PC-3 (cell line): ENCODE results near the gene TXNDC15. TPM values are rescaled to one million over a fixed set of nuclear protein-coding genes. Genes with fewer than 3 reads are reported as not detected.

Experiments
- ATAC-seq: fragments of 200-7000 bp; cut with Tn5 transposase; 2 replicates; pipeline ENCODE4 v1.9.1; 2020; ENCODE audit warnings: mild to moderate bottlenecking, moderate library complexity
- Bru-seq: library from RNA; stranded (reverse); fragments of 400-500 nt; gene quantifications from one replicate; lab custom pipeline; 2021; lab: Mats Ljungman, UMichigan
- BruChase-seq, 2 experiments: library from RNA; stranded (reverse); fragments of 400-500 nt; gene quantifications; one replicate each; lab custom pipeline; 2021; lab: Mats Ljungman, UMichigan
- BruUV-seq: library from RNA; stranded (reverse); fragments of 400-500 nt; replicated peaks from 2 replicates; lab custom pipeline; 2021; lab: Mats Ljungman, UMichigan
- CTCF ChIA-PET: fragments of 300-600 bp; sonication (Branson Sonifier 250); formaldehyde crosslinking; loops from one replicate; lab custom pipeline; 2022; ENCODE audit warnings: antibody characterized with exemption; lab: Charles Lee
- POLR2A ChIA-PET: fragments of 300-600 bp; sonication (Branson Sonifier 250); formaldehyde crosslinking; loops from one replicate; lab custom pipeline; 2022; ENCODE audit warnings: antibody characterized with exemption; ENCODE audit not compliant: unreplicated experiment; lab: Charles Lee
- DNase-seq: peaks from one replicate; pipeline ENCODE4 v3.0.0-alpha.2; 2015
- H2AFZ ChIP-seq: fragments of 300-600 bp; sonication (generic); 2 replicates; pipeline ENCODE4 v1.6.0; 2016; ENCODE audit warnings: antibody characterized with exemption, low read length
- H3F3A ChIP-seq: fragments of 300-600 bp; sonication (generic); one replicate; pipeline ENCODE4 v1.6.0; 2017; ENCODE audit warnings: antibody characterized with exemption, low read length, control low read depth, mild to moderate bottlenecking; ENCODE audit not compliant: unreplicated experiment
- H3K27ac ChIP-seq: fragments of 300-600 bp; sonication (generic); 2 replicates; pipeline ENCODE4 v1.5.1; 2016; ENCODE audit warnings: mild to moderate bottlenecking, low read length
- H3K27me3 ChIP-seq: fragments of 300-600 bp; sonication (generic); 2 replicates; pipeline ENCODE4 v1.6.1; 2016; ENCODE audit warnings: low read length, mixed read lengths
- H3K36me3 ChIP-seq: fragments of 300-600 bp; sonication (generic); 2 replicates; pipeline ENCODE4 v1.6.1; 2016; ENCODE audit warnings: low read depth, mixed run types, low read length, mixed read lengths
- H3K4me1 ChIP-seq: fragments of 300-600 bp; sonication (generic); 2 replicates; pipeline ENCODE4 v1.5.1; 2016; ENCODE audit warnings: low read length; ENCODE audit not compliant: insufficient read depth
- H3K4me2 ChIP-seq: fragments of 300-600 bp; sonication (generic); 2 replicates; pipeline ENCODE4 v1.6.0; 2016; ENCODE audit warnings: low read length
- H3K4me3 ChIP-seq: fragments of 300-600 bp; sonication (generic); 2 replicates; pipeline ENCODE4 v1.5.1; 2016; ENCODE audit warnings: mild to moderate bottlenecking, low read length, mixed read lengths
- H3K79me2 ChIP-seq: fragments of 300-600 bp; sonication (generic); 2 replicates; pipeline ENCODE4 v1.6.1; 2017; ENCODE audit warnings: low read length, mixed read lengths
- H3K9ac ChIP-seq: fragments of 300-600 bp; sonication (generic); 2 replicates; pipeline ENCODE4 v1.6.0; 2016; ENCODE audit warnings: mild to moderate bottlenecking, low read length
- H3K9me2 ChIP-seq: fragments of 300-600 bp; sonication (generic); replicated peaks from 2 replicates; pipeline ENCODE4 v1.6.1; 2016; ENCODE audit warnings: mixed run types, low read length, mixed read lengths
- H3K9me3 ChIP-seq: fragments of 300-600 bp; sonication (generic); 2 replicates; pipeline ENCODE4 v1.6.1; 2016; ENCODE audit warnings: low read length, mixed read lengths
- H4K20me1 ChIP-seq: fragments of 300-600 bp; sonication (generic); 2 replicates; pipeline ENCODE4 v1.6.1; 2016; ENCODE audit warnings: low read length, mixed read lengths
- CTCF ChIP-seq: fragments of 300-600 bp; sonication (generic); conservative IDR thresholded peaks from 2 replicates; pipeline ENCODE4 v1.5.1; 2017; ENCODE audit warnings: antibody characterized with exemption, low read depth, mild to moderate bottlenecking, low read length
- EZH2 ChIP-seq: fragments of 300-600 bp; sonication (generic); IDR thresholded peaks from one replicate; pipeline ENCODE4 v1.6.1; 2017; ENCODE audit warnings: antibody characterized with exemption, mild to moderate bottlenecking, low read length; ENCODE audit not compliant: unreplicated experiment
- EZH2phosphoT487 ChIP-seq: fragments of 300-600 bp; sonication (generic); IDR thresholded peaks from 2 replicates; pipeline ENCODE4 v1.6.1; 2018; ENCODE audit warnings: mild to moderate bottlenecking, antibody characterized with exemption, low read length, borderline replicate concordance
- intact Hi-C: fragments of 100-400 bp; cut with micrococcal nuclease; formaldehyde crosslinking; loops from 2 replicates; pipeline ENCODE4 v1.9.0; 2023
- long read RNA-seq: library from polyadenylated mRNA; unstranded; transcript quantifications from one replicate; pipeline ENCODE4 v2.0.0, GENCODE V29; 2021; ENCODE audit not compliant: unreplicated experiment
- total RNA-seq: library from RNA; depleted of rRNA; stranded (reverse); fragments of >200 nt; gene quantifications from 2 replicates; pipeline ENCODE4 v1.2.3, GENCODE V29; 2014; rRNA removed

Gene TXNDC15
- total RNA-seq (42.6 and 46.4 TPM in 2 replicates), Bru-seq, nascent RNA (percentile 74 among the genes with signal in this experiment), BruChase-seq, experiment 1, labeled RNA remaining after a 6-hour chase (percentile 72 among the genes with signal in this experiment), BruChase-seq, experiment 2, labeled RNA remaining after a 2-hour chase (percentile 71 among the genes with signal in this experiment)
- long read RNA-seq, transcript TXNDC15-201 (5 exons, 3,548 nt) = major isoform, 25 of 32 reads
- long read RNA-seq, partial matches to known transcripts = 3 of 32 reads
- long read RNA-seq, other reads (novel, unspliced or antisense) = 4 of 32 reads

GRCh38 chr5:134873987-134874830 lies at the start of gene TXNDC15:
Gene TXNDC15 (plus strand): TSS chr5:134874371. CDS start chr5:134874428, 57 bp downstream.
- H3K4me3 ChIP-seq = peak within 1 kb of the TSS; percentile 81
- peak within 1 kb of the TSS; percentile 47 for H3K27ac ChIP-seq
- peak within 1 kb of the TSS; percentile 96 for H3K4me2 ChIP-seq
- BruUV-seq = no TSS peak
- no peak for TF ChIP-seq EZH2phosphoT487
- TF ChIP-seq EZH2 = no peak
- TF ChIP-seq CTCF = no peak
- H3K4me1 ChIP-seq = peaks cover 6% of the 10 kb centered on the region; the same call in 1 of the 2 replicates
- peak within 1 kb of the TSS; percentile 80 for H3K9ac ChIP-seq
- H3K9me2 ChIP-seq = no peaks in the 10 kb centered on the region
- intact Hi-C loops = no loop called here
- peaks cover 15% of the 10 kb centered on the region for H3K79me2 ChIP-seq
- H2AFZ ChIP-seq = peak within 1 kb of the TSS; percentile 93
- DNase-seq (peak; percentile 72), ATAC-seq (peak; percentile 78)
- ChIA-PET POLR2A (no interaction called here), CTCF (no interaction called here)
- H3F3A ChIP-seq = no peaks in the 10 kb centered on the region
- H3K9me3 ChIP-seq = no peaks in the 10 kb centered on the region
- H3K27me3 ChIP-seq = no peaks in the 10 kb centered on the region
- H3K36me3 ChIP-seq = no peaks in the 10 kb centered on the region
- no peaks in the 10 kb centered on the region for H4K20me1 ChIP-seq

- Histone ChIP-seq H3F3A (no peaks in the 10 kb centered on the region), H3K36me3 (peaks cover 19% of the 10 kb centered on the region), H3K4me3 (no peak overlapping the region), H3K27me3 (no peaks in the 10 kb centered on the region), H3K79me2 (no peaks in the 10 kb centered on the region), H3K27ac (no peak overlapping the region), H3K4me2 (no peak overlapping the region), H3K4me1 (no peaks in the 10 kb centered on the region), H3K9me2 (no peaks in the 10 kb centered on the region), H2AFZ (no peak overlapping the region), H4K20me1 (no peaks in the 10 kb centered on the region), H3K9ac (no peak overlapping the region), H3K9me3 (no peaks in the 10 kb centered on the region)
- POLR2A ChIA-PET = no interaction called here
- CTCF ChIA-PET = no interaction called here
- DNase-seq = no peak
- no peak for ATAC-seq
- BruUV-seq = no TSS peak
- TF ChIP-seq EZH2 = no peak
- no peak for TF ChIP-seq CTCF
- TF ChIP-seq EZH2phosphoT487 = no peak
- intact Hi-C loops = no loop called here
These were observed 49.5 kb upstream of the TXNDC15 start for GRCh38 chr5:134824681-134825080.
